ENCODE measurements around the gene KLKB1. TPM values are rescaled to one million over a fixed set of nuclear protein-coding genes. Genes with fewer than 3 reads are reported as not detected.

Gene KLKB1
- total and polyA plus RNA-seq, 8 donors: 0.93 to 26.5 (median 1.6) TPM

GRCh38 chr4:186200516-186200915 is 26.8 kb upstream of the KLKB1 start:
- DNase-seq: no peak
- no peaks in the 10 kb centered on the region for H3K27me3 ChIP-seq
- intact Hi-C loops (cut with DNase I): no loop called here
- H3K4me3 ChIP-seq: no peak overlapping the region
- 86 to 90% methylated on average over 6 of the region's 6 CpGs for WGBS, 2 donors
- H3K9me3 ChIP-seq: no peaks in the 10 kb centered on the region
- ATAC-seq: no peak
- FAIRE-seq: no peak
- H3K36me3 ChIP-seq: peaks cover 0 to 4% (median 2%) of the 10 kb centered on the region in 3 donors
- no peak overlapping the region for H3K27ac ChIP-seq
- H3K4me1 ChIP-seq: no peaks in the 10 kb centered on the region
- no peak for TF ChIP-seq CTCF (IDR thresholded peaks at IDR 0.05)

- ATAC-seq (no peak), FAIRE-seq (no peak), DNase-seq (no peak)
- intact Hi-C loops (cut with DNase I): no loop called here
- peaks cover 0 to 7% (median 4%) of the 10 kb centered on the region in 3 donors for H3K36me3 ChIP-seq
- no peak overlapping the region for H3K27ac ChIP-seq
- H3K4me1 ChIP-seq: no peaks in the 10 kb centered on the region
- no peaks in the 10 kb centered on the region for H3K9me3 ChIP-seq
- 85 to 94% methylated on average over 7 of the region's 7 CpGs for WGBS, 2 donors
- TF ChIP-seq CTCF (IDR thresholded peaks at IDR 0.05): no peak
- H3K27me3 ChIP-seq: no peaks in the 10 kb centered on the region
- H3K4me3 ChIP-seq: no peak overlapping the region
Observed at GRCh38 chr4:186201010-186201409, 26.3 kb upstream of the KLKB1 start.

GRCh38 chr4:186201535-186202230 is 25.6 kb upstream of the KLKB1 start:
- H3K9me3 ChIP-seq: no peaks in the 10 kb centered on the region
- H3K27me3 ChIP-seq: no peaks in the 10 kb centered on the region
- peak; percentile 16 to 68 (median 56) for TF ChIP-seq CTCF (IDR thresholded peaks at IDR 0.05)
- H3K4me3 ChIP-seq: no peak overlapping the region
- ATAC-seq (peak; percentile 91 to 99 (median 94)), FAIRE-seq (peak; percentile 29), DNase-seq (peak; percentile 38 to 74 (median 63))
- H3K36me3 ChIP-seq: peaks cover 0 to 7% (median 4%) of the 10 kb centered on the region in 3 donors
- WGBS, 2 donors: 22 to 29% methylated on average over 9 of the region's 9 CpGs
- no peaks in the 10 kb centered on the region for H3K4me1 ChIP-seq
- intact Hi-C loops (cut with DNase I): no loop called here
- H3K27ac ChIP-seq: no peak overlapping the region

- intact Hi-C loops (cut with DNase I): no loop called here
- H3K27ac ChIP-seq: no peak overlapping the region
- ATAC-seq: no peak
- 82 to 94% methylated on average over 8 of the region's 8 CpGs for WGBS, 2 donors
- no peak overlapping the region for H3K4me3 ChIP-seq
- no peaks in the 10 kb centered on the region for H3K4me1 ChIP-seq
- H3K9me3 ChIP-seq: no peaks in the 10 kb centered on the region
- H3K36me3 ChIP-seq: peaks cover 0 to 7% (median 4%) of the 10 kb centered on the region in 3 donors
- TF ChIP-seq CTCF (IDR thresholded peaks at IDR 0.05): no peak
- H3K27me3 ChIP-seq: no peaks in the 10 kb centered on the region
- FAIRE-seq: no peak
- no peak for DNase-seq
Observed at GRCh38 chr4:186202490-186203140, 24.7 kb upstream of the KLKB1 start.

- no peaks in the 10 kb centered on the region for H3K4me1 ChIP-seq
- ATAC-seq: peak in 2 of 4 donors; percentile 12 to 20
- no peak for TF ChIP-seq CTCF (IDR thresholded peaks at IDR 0.05)
- WGBS, 2 donors: 68 to 70% methylated on average over 12 of the region's 12 CpGs
- H3K9me3 ChIP-seq: no peaks in the 10 kb centered on the region
- intact Hi-C loops (cut with DNase I): no loop called here
- peak in 1 of 6 donors; percentile 30 for DNase-seq
- FAIRE-seq: no peak
- H3K27ac ChIP-seq: peak overlapping the region in 1 of 4 donors; percentile 60
- H3K36me3 ChIP-seq: peaks cover 0 to 7% (median 4%) of the 10 kb centered on the region in 3 donors
- H3K27me3 ChIP-seq: no peaks in the 10 kb centered on the region
- H3K4me3 ChIP-seq: no peak overlapping the region
Observed at GRCh38 chr4:186203406-186203805, 23.9 kb upstream of the KLKB1 start.
